Measurements from ENCODE around the gene PLD6.

DNA sequence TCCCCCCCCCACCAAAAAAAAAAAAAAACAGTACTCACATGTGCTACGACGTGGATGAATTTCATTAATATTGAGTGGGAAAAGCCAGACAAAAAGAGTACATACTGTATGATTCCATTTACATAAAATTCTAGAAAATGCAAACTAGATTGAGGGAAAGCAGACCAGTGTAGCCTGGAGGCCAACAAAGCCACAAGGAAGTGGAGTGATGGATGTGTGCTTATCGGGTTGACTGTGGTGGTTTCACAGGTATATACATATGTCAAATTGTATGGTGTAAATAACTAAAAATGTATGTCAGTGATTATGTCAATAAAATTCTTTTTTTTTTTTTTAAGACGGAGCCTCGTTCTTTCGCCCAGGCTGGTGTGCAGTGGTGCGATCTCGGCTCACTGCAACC lies 1.9 kb upstream of the PLD6 start:
- TF ChIP-seq ZNF274 (IDR thresholded peaks at IDR 0.05; ENCODE audit: low read depth, low read length) = no peak
- no peak for TF ChIP-seq YY1 (IDR thresholded peaks at IDR 0.05; ENCODE audit: insufficient read depth, insufficient read length)

Data from NT2/D1 (cell line).